Esophagus squamous epithelium (tissue), 5 donors: Measurements from ENCODE around the gene TMEM72. TPM values are rescaled to one million over a fixed set of nuclear protein-coding genes. Genes with fewer than 3 reads are reported as not detected.

ENCODE experiments used
- DNase-seq: peaks from one replicate; lab custom pipeline; 2025; lab: John Stamatoyannopoulos, UW
- H3K27ac ChIP-seq, 4 donors: fragments of 200-600 bp; sonication (generic); one replicate each; pipeline ENCODE4 v1.5.1; 2016 to 2019; ENCODE audit warnings: mild to moderate bottlenecking in 1 of 4
- H3K27me3 ChIP-seq, 4 donors: fragments of 200-600 bp; sonication (generic); 1 replicate in 3 of 4; 2 replicates in 1 of 4; pipeline versions ENCODE4 v1.5.1 to v1.6.0; 2017 to 2021; ENCODE audit warnings: antibody characterized with exemption in 1 of 4
- H3K36me3 ChIP-seq, 3 donors: fragments of 200-600 bp; sonication (generic); one replicate each; pipeline ENCODE4 v1.5.1; 2016 to 2019
- H3K4me1 ChIP-seq, 3 donors: fragments of 200-600 bp; sonication (generic); one replicate each; pipeline ENCODE4 v1.5.1; 2017 to 2019
- H3K4me3 ChIP-seq, 4 donors: fragments of 200-600 bp; sonication (generic); 1 replicate in 3 of 4; 2 replicates in 1 of 4; pipeline ENCODE4 v1.5.1; 2016 to 2019; ENCODE audit warnings: mild to moderate bottlenecking in 2 of 4, moderate library complexity in 1 of 4
- H3K9me3 ChIP-seq, 3 donors: fragments of 200-600 bp; sonication (generic); one replicate each; pipeline ENCODE4 v1.5.1; 2016 to 2019
- POLR2A ChIP-seq, 4 donors: fragments of 450-650 bp; IDR thresholded peaks; one replicate each; pipeline ENCODE4 v1.6.1; 2017; ENCODE audit warnings: antibody characterized with exemption in 4 of 4, mild to moderate bottlenecking in 4 of 4, moderate library complexity in 3 of 4
- WGBS, 2 donors: methylation state at CpG; one replicate each; pipeline ENCODE4 v1.1.5; 2018; 5-methylcytosine and 5-hydroxymethylcytosine counted together
- intact Hi-C: fragments of 100-400 bp; cut with DNase I; formaldehyde crosslinking; loops from one replicate; pipeline ENCODE4 v1.15.0; 2022
- total RNA-seq, 4 donors: library from RNA; depleted of rRNA; stranded (reverse); fragments of >200 nt; gene quantifications; one replicate each; pipeline ENCODE4 v1.1.0, GENCODE V29; 2016
- TF ChIP-seq, protein P1 (sequence below), 6 experiments: fragments of 450-650 bp in 4 of 6; fragments of 200-600 bp in 2 of 6; sonication (generic) in 2 of 6; IDR thresholded peaks; one replicate each; pipeline ENCODE4 v1.5.1; 2016 to 2019; ENCODE audit warnings: antibody characterized with exemption in 6 of 6, mild to moderate bottlenecking in 4 of 6, moderate library complexity in 4 of 6
- donor health status: DM: yes; HTN: yes; CAD: no.

The TMEM72 gene
- total RNA-seq, 4 donors from 2014 or later, result not detected

DNA sequence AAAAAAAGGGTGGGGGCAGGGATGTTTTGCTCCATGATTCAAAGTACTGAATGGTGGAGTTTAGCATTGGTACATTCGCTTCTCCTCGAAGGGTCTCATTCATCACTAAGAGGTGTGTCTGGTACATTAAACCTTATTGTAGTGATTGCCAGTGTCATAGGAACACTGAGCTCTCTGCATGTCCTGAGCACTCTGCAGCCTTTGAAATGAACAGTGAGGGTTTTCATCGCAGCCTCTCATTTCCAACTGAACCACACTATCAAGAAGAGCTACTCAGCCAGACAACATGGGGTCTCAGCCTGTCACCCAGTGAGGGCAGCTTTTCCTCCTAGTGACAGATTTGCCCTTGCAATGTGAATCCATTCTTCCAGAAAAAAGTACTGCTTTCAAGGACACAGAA, 75.0 kb downstream of the TMEM72 start:
- Histone ChIP-seq H3K9me3 (no peaks in the 10 kb centered on the region), H3K36me3 (peaks cover 0 to 5% (median 0%) of the 10 kb centered on the region in 3 donors), H3K27ac (peak overlapping the region in 3 of 4 donors; percentile 62 to 75 (median 73)), H3K4me3 (no peak overlapping the region), H3K4me1 (peaks cover 16 to 77% (median 58%) of the 10 kb centered on the region in 3 donors), H3K27me3 (no peaks in the 10 kb centered on the region)
- no peak for DNase-seq
- intact Hi-C loops, result no loop called here
- WGBS, 2 donors, result 83 to 88% methylated on average over 3 of the region's 3 CpGs
- TF ChIP-seq, protein P1, sequence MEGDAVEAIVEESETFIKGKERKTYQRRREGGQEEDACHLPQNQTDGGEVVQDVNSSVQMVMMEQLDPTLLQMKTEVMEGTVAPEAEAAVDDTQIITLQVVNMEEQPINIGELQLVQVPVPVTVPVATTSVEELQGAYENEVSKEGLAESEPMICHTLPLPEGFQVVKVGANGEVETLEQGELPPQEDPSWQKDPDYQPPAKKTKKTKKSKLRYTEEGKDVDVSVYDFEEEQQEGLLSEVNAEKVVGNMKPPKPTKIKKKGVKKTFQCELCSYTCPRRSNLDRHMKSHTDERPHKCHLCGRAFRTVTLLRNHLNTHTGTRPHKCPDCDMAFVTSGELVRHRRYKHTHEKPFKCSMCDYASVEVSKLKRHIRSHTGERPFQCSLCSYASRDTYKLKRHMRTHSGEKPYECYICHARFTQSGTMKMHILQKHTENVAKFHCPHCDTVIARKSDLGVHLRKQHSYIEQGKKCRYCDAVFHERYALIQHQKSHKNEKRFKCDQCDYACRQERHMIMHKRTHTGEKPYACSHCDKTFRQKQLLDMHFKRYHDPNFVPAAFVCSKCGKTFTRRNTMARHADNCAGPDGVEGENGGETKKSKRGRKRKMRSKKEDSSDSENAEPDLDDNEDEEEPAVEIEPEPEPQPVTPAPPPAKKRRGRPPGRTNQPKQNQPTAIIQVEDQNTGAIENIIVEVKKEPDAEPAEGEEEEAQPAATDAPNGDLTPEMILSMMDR (IDR thresholded peaks at IDR 0.05), result no peak
- no peak for TF ChIP-seq POLR2A (IDR thresholded peaks at IDR 0.05)

Other genes starting within 250 kb of the TMEM72 start
- 10 to 100 TPM in 1 of 4 donors, 1 to 10 TPM in 3; 1.7 to 22.5 (median 7.4) TPM for gene RASSF4, start 48.5 kb downstream of the TMEM72 start, total RNA-seq
- gene DEPP1, start 67.5 kb downstream of the TMEM72 start, total RNA-seq, result 100 to 1,000 TPM in 1 of 4 donors, 10 to 100 TPM in 1, 1 to 10 TPM in 2; 2.5 to 116 (median 27.5) TPM
- gene ZNF22, start 89.6 kb downstream of the TMEM72 start, total RNA-seq, result 10 to 100 TPM in 2 of 4 donors, 1 to 10 TPM in 2; 3.6 to 14.5 (median 8.0) TPM